GM19025 (cell line): ENCODE data around the gene BCKDHA.
"Not testable (repeated sequence)": the region's sequence is repeated elsewhere in the genome, so short reads cannot be mapped to it uniquely, and the experiment has no call there.

Source experiments
- ATAC-seq: cut with Tn5 transposase; IDR thresholded peaks from one replicate; pipeline ENCODE4 v1.9.1; 2021; ENCODE audit warnings: mild to moderate bottlenecking, low read depth, moderate library complexity; ENCODE audit not compliant: unreplicated experiment

Gene BCKDHA

GRCh38 chr19:41401483-41401882, 3.9 kb downstream of the BCKDHA start:
- ATAC-seq = no peak

GRCh38 chr19:41402010-41402409, 4.4 kb downstream of the BCKDHA start:
- no peak for ATAC-seq

- no peak for ATAC-seq
Measured at GRCh38 chr19:41403181-41403970, 5.8 kb downstream of the BCKDHA start.

GRCh38 chr19:41405776-41406175, 8.2 kb downstream of the BCKDHA start:
- ATAC-seq = no peak

- no peak for ATAC-seq
Measured at GRCh38 chr19:41407271-41407670, 9.7 kb downstream of the BCKDHA start.

- ATAC-seq = no peak
Measured at GRCh38 chr19:41408256-41408655, 10.6 kb downstream of the BCKDHA start.

GRCh38 chr19:41408846-41409245, 11.2 kb downstream of the BCKDHA start:
- ATAC-seq = not testable (repeated sequence)

- no peak for ATAC-seq
Measured at GRCh38 chr19:41409288-41409687, 11.7 kb downstream of the BCKDHA start.

- ATAC-seq = no peak
Measured at GRCh38 chr19:41410336-41411054, 12.9 kb downstream of the BCKDHA start.

- no peak for ATAC-seq
Measured at GRCh38 chr19:41411100-41411967, 13.7 kb downstream of the BCKDHA start.

GRCh38 chr19:41411968-41412265, 14.3 kb downstream of the BCKDHA start:
- no peak for ATAC-seq

GRCh38 chr19:41412953-41413352, 15.3 kb downstream of the BCKDHA start:
- no peak for ATAC-seq

GRCh38 chr19:41413947-41414346, 16.3 kb downstream of the BCKDHA start:
- no peak for ATAC-seq

GRCh38 chr19:41414461-41414860, 16.8 kb downstream of the BCKDHA start:
- ATAC-seq = no peak

GRCh38 chr19:41415154-41415571, 17.5 kb downstream of the BCKDHA start:
- ATAC-seq = no peak

GRCh38 chr19:41416194-41416674, 18.6 kb downstream of the BCKDHA start:
- ATAC-seq = no peak

- ATAC-seq = no peak
Measured at GRCh38 chr19:41420101-41420880, 22.7 kb downstream of the BCKDHA start.

GRCh38 chr19:41421314-41421713, 23.7 kb downstream of the BCKDHA start:
- ATAC-seq = no peak

- ATAC-seq = no peak
Measured at GRCh38 chr19:41421973-41422372, 24.4 kb downstream of the BCKDHA start.

- ATAC-seq = no peak
Measured at GRCh38 chr19:41422456-41422855, 24.8 kb downstream of the BCKDHA start.
